Hypothalamus (tissue), 51 donors: ENCODE measurements around the gene NRG3.

ENCODE experiments used
- DNase-seq, 51 donors: peaks; one replicate each; lab custom pipeline; 2025; lab: John Stamatoyannopoulos, UW

NRG3 gene

GRCh38 chr10:82072124-82072523 is 197.1 kb downstream of the NRG3 start:
- DNase-seq = no peak

GRCh38 chr10:82075605-82076004 is 200.6 kb downstream of the NRG3 start:
- DNase-seq = no peak

- no peak for DNase-seq
These were observed 209.5 kb downstream of the NRG3 start for GRCh38 chr10:82084496-82084895.

- no peak for DNase-seq
These were observed 209.9 kb downstream of the NRG3 start for GRCh38 chr10:82084904-82085303.

GRCh38 chr10:82089327-82089726 is 214.3 kb downstream of the NRG3 start:
- DNase-seq = peak in 11 of 51 donors; percentile 2 to 16 (median 8)

GRCh38 chr10:82091413-82091812 is 216.4 kb downstream of the NRG3 start:
- no peak for DNase-seq

- DNase-seq = no peak
These were observed 217.1 kb downstream of the NRG3 start for GRCh38 chr10:82092111-82092510.

GRCh38 chr10:82124713-82125112 is 249.7 kb downstream of the NRG3 start:
- no peak for DNase-seq

- no peak for DNase-seq
These were observed 253.5 kb downstream of the NRG3 start for GRCh38 chr10:82128527-82128926.

GRCh38 chr10:82136103-82136502 is 261.1 kb downstream of the NRG3 start:
- DNase-seq = no peak

- DNase-seq = no peak
These were observed 269.2 kb downstream of the NRG3 start for GRCh38 chr10:82144153-82144552.

GRCh38 chr10:82148764-82149163 is 273.8 kb downstream of the NRG3 start:
- DNase-seq = no peak

GRCh38 chr10:82149674-82150073 is 274.7 kb downstream of the NRG3 start:
- peak in 1 of 51 donors; percentile 17 for DNase-seq

- DNase-seq = peak in 16 of 51 donors; percentile 2 to 51 (median 10)
These were observed 275.3 kb downstream of the NRG3 start for GRCh38 chr10:82150123-82150900.

- no peak for DNase-seq
These were observed 285.3 kb downstream of the NRG3 start for GRCh38 chr10:82160307-82160706.

GRCh38 chr10:82161264-82161663 is 286.3 kb downstream of the NRG3 start:
- DNase-seq = no peak

GRCh38 chr10:82162549-82163195 is 287.7 kb downstream of the NRG3 start:
- no peak for DNase-seq

GRCh38 chr10:82171899-82172298 is 296.9 kb downstream of the NRG3 start:
- DNase-seq = no peak

GRCh38 chr10:82176587-82176986 is 301.6 kb downstream of the NRG3 start:
- DNase-seq = no peak

GRCh38 chr10:82190432-82191260 is 315.7 kb downstream of the NRG3 start:
- DNase-seq = peak in 2 of 51 donors; percentile 6 to 17

- peak in 14 of 51 donors; percentile 1 to 66 (median 23) for DNase-seq
These were observed 316.7 kb downstream of the NRG3 start for GRCh38 chr10:82191653-82192052.
